ENCODE measurements around the gene MIPEP.

- TF ChIP-seq POLR2A (IDR thresholded peaks at IDR 0.05; ENCODE audit: extremely low read depth, insufficient read length), result no peak
- TF ChIP-seq CTCF (IDR thresholded peaks at IDR 0.05; ENCODE audit: low read depth, low read length), result no peak
- TF ChIP-seq MYC (IDR thresholded peaks at IDR 0.05; ENCODE audit: low read depth, low read length), result no peak
Observed at GRCh38 chr13:23852351-23852750, 36.8 kb downstream of the MIPEP start.
